Measurements from ENCODE around the gene DOCK2. TPM values are rescaled to one million over a fixed set of nuclear protein-coding genes. Genes with fewer than 3 reads are reported as not detected.

DOCK2 gene
- total and polyA plus RNA-seq, 8 donors, result 4.3 to 101 (median 5.3) TPM

DNA sequence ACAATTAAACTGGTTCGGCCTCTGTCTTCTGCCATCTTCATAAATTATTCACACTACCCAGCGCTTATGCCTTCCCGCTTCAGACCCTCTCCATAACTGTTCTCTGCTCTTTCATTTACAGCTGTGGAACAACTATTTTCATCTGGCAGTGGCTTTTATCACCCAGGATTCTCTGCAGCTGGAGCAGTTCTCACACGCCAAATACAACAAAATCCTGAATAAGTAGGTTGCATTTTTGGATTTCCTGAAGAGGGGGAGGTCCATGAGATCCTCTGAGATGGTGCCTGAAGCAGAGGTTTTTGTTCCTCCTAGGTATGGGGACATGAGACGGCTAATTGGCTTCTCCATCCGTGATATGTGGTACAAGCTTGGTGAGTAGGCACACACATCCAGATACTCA, 371.3 kb downstream of the DOCK2 start:
- H3K27ac ChIP-seq, result no peak overlapping the region
- intact Hi-C loops (cut with DNase I), result no loop called here
- no peaks in the 10 kb centered on the region for H3K27me3 ChIP-seq
- no peak for DNase-seq
- no peaks in the 10 kb centered on the region for H3K9me3 ChIP-seq
- no peak for TF ChIP-seq CTCF (IDR thresholded peaks at IDR 0.05)
- H3K4me3 ChIP-seq, result no peak overlapping the region
- peaks cover 0 to 33% of the 10 kb centered on the region in 2 donors for H3K36me3 ChIP-seq
- ATAC-seq, result no peak
- H3K4me1 ChIP-seq, result no peaks in the 10 kb centered on the region

GRCh38 chr5:170010595-170010994, 373.5 kb downstream of the DOCK2 start:
- Histone ChIP-seq H3K36me3 (peaks cover 0 to 33% of the 10 kb centered on the region in 2 donors), H3K4me3 (no peak overlapping the region), H3K4me1 (no peaks in the 10 kb centered on the region), H3K27ac (no peak overlapping the region), H3K27me3 (no peaks in the 10 kb centered on the region), H3K9me3 (no peaks in the 10 kb centered on the region)
- ATAC-seq (no peak), DNase-seq (peak in 1 of 4 donors; percentile 24)
- no peak for TF ChIP-seq CTCF (IDR thresholded peaks at IDR 0.05)
- intact Hi-C loops (cut with DNase I), result no loop called here

DNA sequence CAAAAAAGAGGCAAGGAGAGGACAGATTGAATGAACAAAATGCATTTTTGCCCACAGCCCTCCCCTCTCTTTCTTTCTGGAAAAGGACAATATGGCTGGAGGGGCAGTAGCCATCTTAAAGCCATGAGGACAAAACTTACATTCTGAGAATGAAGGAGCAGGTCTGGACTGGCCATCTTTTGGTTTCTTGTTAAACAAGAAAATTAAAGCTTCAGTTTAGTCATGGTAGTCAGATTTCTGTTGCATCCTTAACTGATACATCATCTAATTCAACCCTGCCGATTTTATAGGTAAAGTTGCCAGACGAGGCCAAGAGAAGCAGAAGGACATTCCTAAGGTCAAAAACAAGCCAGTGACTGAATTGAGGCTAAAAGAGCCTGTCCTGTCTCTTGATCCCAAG, 374.7 kb downstream of the DOCK2 start:
- intact Hi-C loops (cut with DNase I), result no loop called here
- H3K9me3 ChIP-seq, result no peaks in the 10 kb centered on the region
- H3K36me3 ChIP-seq, result peaks cover 0 to 33% of the 10 kb centered on the region in 2 donors
- ATAC-seq (no peak), DNase-seq (no peak)
- no peak overlapping the region for H3K4me3 ChIP-seq
- no peaks in the 10 kb centered on the region for H3K4me1 ChIP-seq
- no peaks in the 10 kb centered on the region for H3K27me3 ChIP-seq
- TF ChIP-seq CTCF (IDR thresholded peaks at IDR 0.05), result no peak
- H3K27ac ChIP-seq, result no peak overlapping the region

DNA sequence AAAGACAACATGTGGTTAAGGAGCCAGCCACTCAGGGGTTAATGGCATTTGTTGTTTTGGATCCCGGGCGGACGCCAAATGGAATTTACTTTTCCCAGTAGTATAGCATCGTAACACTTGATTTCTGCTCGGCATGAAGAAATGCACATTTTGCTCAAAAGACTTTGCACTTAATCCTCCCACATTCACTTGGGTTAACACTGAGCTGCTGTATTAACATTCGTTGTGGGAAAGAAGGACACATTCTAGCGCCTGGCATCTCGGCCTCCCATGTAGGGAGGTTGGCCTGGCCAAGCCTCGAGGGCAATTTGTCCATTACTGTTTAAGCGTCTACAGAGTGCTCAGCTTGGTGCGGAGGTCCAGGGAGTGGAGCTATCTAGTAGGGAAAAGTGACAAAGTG, 375.5 kb downstream of the DOCK2 start:
- DNase-seq (no peak), ATAC-seq (no peak)
- TF ChIP-seq CTCF (IDR thresholded peaks at IDR 0.05), result no peak
- H3K36me3 ChIP-seq, result peaks cover 0 to 35% of the 10 kb centered on the region in 2 donors
- intact Hi-C loops (cut with DNase I), result no loop called here
- no peaks in the 10 kb centered on the region for H3K27me3 ChIP-seq
- H3K27ac ChIP-seq, result no peak overlapping the region
- no peak overlapping the region for H3K4me3 ChIP-seq
- H3K4me1 ChIP-seq, result no peaks in the 10 kb centered on the region
- H3K9me3 ChIP-seq, result no peaks in the 10 kb centered on the region

- ATAC-seq (no peak), DNase-seq (no peak)
- no peaks in the 10 kb centered on the region for H3K4me1 ChIP-seq
Measured at GRCh38 chr5:170020423-170020822, 383.3 kb downstream of the DOCK2 start.

More at GRCh38 chr5:170020423-170020822, 383.3 kb downstream of the DOCK2 start:
- H3K36me3 ChIP-seq, result peaks cover 0 to 57% of the 10 kb centered on the region in 2 donors
- TF ChIP-seq CTCF (IDR thresholded peaks at IDR 0.05), result no peak
- no peaks in the 10 kb centered on the region for H3K27me3 ChIP-seq
- no peak overlapping the region for H3K27ac ChIP-seq
- intact Hi-C loops (cut with DNase I), result no loop called here
- H3K9me3 ChIP-seq, result no peaks in the 10 kb centered on the region
- no peak overlapping the region for H3K4me3 ChIP-seq
